Dermis microvascular lymphatic vessel endothelial cell (primary cell): ENCODE results near the gene TMEM215. TPM values are rescaled to one million over a fixed set of nuclear protein-coding genes. Genes with fewer than 3 reads are reported as not detected.

Source experiments
- DNase-seq, 2 donors: peaks; one replicate each; pipeline versions ENCODE4 v3.0.0 to v3.0.0-alpha.2; 2010; ENCODE audit warnings: low read depth in 2 of 2
- total RNA-seq: library from RNA; depleted of rRNA; stranded (reverse); fragments of >200 nt; gene quantifications from 2 replicates; pipeline ENCODE4 v1.2.1, GENCODE V29; 2014

The TMEM215 gene
- total RNA-seq, 1 donor from 2014 or later = not detected

GRCh38 chr9:32832346-32832745 lies 49.0 kb downstream of the TMEM215 start:
- no peak for DNase-seq

Other genes starting within 250 kb of the TMEM215 start
- 1.1 and 5.3 TPM in 2 replicates for gene SMIM27, start 231.2 kb upstream of the TMEM215 start, total RNA-seq
- gene TOPORS, start 231.0 kb upstream of the TMEM215 start, total RNA-seq = 24.3 and 29.3 TPM in 2 replicates
- 25.4 and 43.3 TPM in 2 replicates for gene NDUFB6, start 210.4 kb upstream of the TMEM215 start, total RNA-seq
- gene TAF1L, start 147.9 kb upstream of the TMEM215 start, total RNA-seq = under 0.01 TPM in 2 replicates
- 16.1 and 17.3 TPM in 2 replicates for gene APTX, start 218.1 kb downstream of the TMEM215 start, total RNA-seq
- gene DNAJA1, start 241.7 kb downstream of the TMEM215 start, total RNA-seq = 95.8 and 111 TPM in 2 replicates